GM12878 (cell line): ENCODE results near the gene HLA-G. TPM values are rescaled to one million over a fixed set of nuclear protein-coding genes. Genes with fewer than 3 reads are reported as not detected.

ENCODE experiments used
- ATAC-seq: fragments of 200-7000 bp; cut with Tn5 transposase; 3 replicates; pipeline ENCODE4 v1.9.1; 2020; ENCODE audit warnings: mild to moderate bottlenecking, moderate library complexity
- BruUV-seq: library from RNA; stranded (reverse); fragments of 400-500 nt; replicated peaks from 2 replicates; lab custom pipeline; 2021; lab: Mats Ljungman, UMichigan
- CTCF ChIA-PET: fragments of 300-600 bp; sonication (Branson Sonifier 250); formaldehyde crosslinking; extraction: SDS; loops from one replicate; lab custom pipeline; 2021; ENCODE audit warnings: inconsistent platforms; lab: Yijun Ruan, JAX
- POLR2A ChIA-PET: fragments of 350-600 bp; formaldehyde crosslinking; extraction: SDS; loops from one replicate; lab custom pipeline; 2021; ENCODE audit warnings: inconsistent platforms; lab: Charles Lee
- RAD21 ChIA-PET: fragments of 300-600 bp; sonication (Branson Sonifier 250); formaldehyde crosslinking; loops from one replicate; lab custom pipeline; 2023; ENCODE audit warnings: antibody characterized with exemption; ENCODE audit not compliant: unreplicated experiment; lab: Charles Lee
- SMC1A ChIA-PET: fragments of 300-600 bp; sonication (Branson Sonifier 250); formaldehyde crosslinking; loops from one replicate; lab custom pipeline; 2023; ENCODE audit not compliant: unreplicated experiment, uncharacterized antibody; lab: Charles Lee
- DNase-seq: peaks from one replicate; pipeline ENCODE4 v3.0.0-alpha.2; 2011; ENCODE audit warnings: low read depth, low spot score
- FAIRE-seq: peaks from 3 replicates; lab custom pipeline; 2011; peaks lifted over from hg19 to GRCh38; lab: Jason Lieb, UNC
- H2AFZ ChIP-seq: 2 replicates; pipeline ENCODE4 v1.6.0; 2011; ENCODE audit warnings: low read depth, low read length, control low read depth; ENCODE audit not compliant: control insufficient read depth
- H3K27ac ChIP-seq: 2 replicates; pipeline ENCODE4 v1.5.1; 2011; ENCODE audit warnings: control low read depth; ENCODE audit not compliant: control insufficient read depth, insufficient read depth
- H3K27me3 ChIP-seq, 2 experiments: replicated peaks in 1 of 2; 2 replicates each; pipeline versions ENCODE4 v1.6.0 to v1.6.1; 2011; ENCODE audit warnings: low read length in 1 of 2; ENCODE audit not compliant: control insufficient read depth in 2 of 2, insufficient read depth in 2 of 2
- H3K36me3 ChIP-seq, 2 experiments: 2 replicates each; pipeline ENCODE4 v1.5.1; 2011; ENCODE audit warnings: low read length in 1 of 2; ENCODE audit not compliant: control insufficient read depth in 2 of 2, insufficient read depth in 2 of 2
- H3K4me1 ChIP-seq: 2 replicates; pipeline ENCODE4 v1.6.1; 2011; ENCODE audit warnings: mild to moderate bottlenecking, low read length, moderate library complexity, mixed read lengths; ENCODE audit not compliant: control insufficient read depth, insufficient read depth
- H3K4me2 ChIP-seq: 2 replicates; pipeline ENCODE4 v1.6.0; 2011; ENCODE audit warnings: control low read depth; ENCODE audit not compliant: control insufficient read depth, insufficient read depth
- H3K4me3 ChIP-seq: fragments of 200-600 bp; sonication (generic); 2 replicates; pipeline ENCODE4 v1.5.1; 2016
- H3K79me2 ChIP-seq: 2 replicates; pipeline ENCODE4 v1.6.0; 2011; ENCODE audit warnings: low read length; ENCODE audit not compliant: control insufficient read depth, insufficient read depth
- H3K9ac ChIP-seq: 2 replicates; pipeline ENCODE4 v1.8.0; 2011; ENCODE audit warnings: low read length, control low read depth, mixed read lengths; ENCODE audit not compliant: control insufficient read depth, insufficient read depth
- H3K9me3 ChIP-seq: replicated peaks from 3 replicates; pipeline ENCODE4 v1.5.1; 2011; ENCODE audit warnings: mild to moderate bottlenecking, low read length; ENCODE audit not compliant: control insufficient read depth, insufficient read depth
- H4K20me1 ChIP-seq: 2 replicates; pipeline ENCODE4 v1.6.0; 2011; ENCODE audit not compliant: control insufficient read depth, insufficient read depth
- BRCA1 ChIP-seq: IDR thresholded peaks from 2 replicates; pipeline ENCODE4 v1.6.1; 2011; ENCODE audit warnings: low read depth, low read length, improper control_type of control experiment
- CHD4 ChIP-seq: fragments of 200-600 bp; sonication (generic); IDR thresholded peaks from 2 replicates; pipeline ENCODE4 v1.6.1; 2016; ENCODE audit warnings: mild to moderate bottlenecking
- MTA2 ChIP-seq: fragments of 450-650 bp; IDR thresholded peaks from 2 replicates; pipeline ENCODE4 v1.6.1; 2016; ENCODE audit warnings: low read depth, mild to moderate bottlenecking, moderate library complexity
- MYB ChIP-seq: fragments of 150-350 bp; IDR thresholded peaks from 2 replicates; pipeline ENCODE4 v1.6.1; 2014; ENCODE audit warnings: mild to moderate bottlenecking, low read depth, low read length, borderline replicate concordance
- NFYB ChIP-seq: IDR thresholded peaks from 2 replicates; pipeline ENCODE4 v1.6.1; 2011; ENCODE audit warnings: low read depth, mild to moderate bottlenecking, low read length, improper control_type of control experiment, moderate library complexity; ENCODE audit not compliant: insufficient read depth
- RELA ChIP-seq: fragments of 450-650 bp; IDR thresholded peaks from 2 replicates; pipeline ENCODE4 v1.8.0; 2014; ENCODE audit warnings: borderline replicate concordance; ENCODE audit not compliant: partially characterized antibody
- ZBTB4 ChIP-seq: fragments of 450-650 bp; formaldehyde crosslinking; IDR thresholded peaks from 2 replicates; pipeline ENCODE4 v1.4.0; 2022; ENCODE audit warnings: mild to moderate bottlenecking, moderate library complexity
- WGBS: methylation state at CpG from one replicate; pipeline ENCODE4 v1.1.6; 2016; ENCODE audit warnings: low lambda C conversion rate; ENCODE audit not compliant: insufficient replicate concordance, insufficient coverage; ENCODE audit errors: missing lambda C conversion rate; 5-methylcytosine and 5-hydroxymethylcytosine counted together
- in situ Hi-C: fragments of 300-500 bp; cut with MboI; formaldehyde crosslinking; loops from 9 replicates; pipeline ENCODE4 v1.14.3; 2018; ENCODE audit warnings: mixed read lengths
- intact Hi-C: fragments of 100-400 bp; cut with micrococcal nuclease; formaldehyde crosslinking; loops from one replicate; pipeline ENCODE4 v1.14.2; 2022; ENCODE audit not compliant: unreplicated experiment
- polyA plus RNA-seq, 11 experiments: library from polyadenylated mRNA; depleted of rRNA in 4 of 11; unstranded in 6 of 11; stranded (reverse) in 5 of 11; fragments of >200 nt; fragmentation: Nextera tagmentation in 4 of 11; fragmentation: Illumina TruSeq in 1 of 11; extraction: Ambion mirVana in 4 of 11; extraction: Trizol in 1 of 11; gene quantifications; 1 replicate in 1 of 11; 2 replicates in 10 of 11; pipeline versions ENCODE4 v1.2.1 to v1.2.3, GENCODE V29; 2011 to 2016; ENCODE audit warnings: inconsistent platforms in 2 of 11, missing spikeins in 2 of 11, low read depth in 1 of 11
- total RNA-seq, 4 experiments: library from RNA; depleted of rRNA in 3 of 4; stranded (reverse); fragments of >200 nt in 3 of 4; fragmentation: Illumina TruSeq in 1 of 4; extraction: Trizol in 1 of 4; gene quantifications; 2 replicates each; pipeline versions ENCODE4 v1.2.1 to v1.2.3, GENCODE V29; 2013 to 2021

HLA-G gene
- total and polyA plus RNA-seq, 10 of the 15 experiments (the other 5 are each of a cell fraction or from before 2014, with no cell fraction given), result 0.10 to 2.9 (median 1.3) TPM; not detected in 5

- BruUV-seq, result no TSS peak
- CTCF ChIA-PET, result no interaction called here
- in situ Hi-C loops, result no loop called here
Observed at GRCh38 chr6:29800254-29800653, 27.4 kb upstream of the HLA-G start.

More at GRCh38 chr6:29800254-29800653, 27.4 kb upstream of the HLA-G start:
- H3K79me2 ChIP-seq, result no peaks in the 10 kb centered on the region
- H3K9me3 ChIP-seq, result no peaks in the 10 kb centered on the region
- no peak for DNase-seq
- TF ChIP-seq MYB, result no peak
- no peak for TF ChIP-seq ZBTB4 (CRISPR knock-in tag)
- TF ChIP-seq BRCA1, result no peak
- TF ChIP-seq RELA, result no peak
- no peak for TF ChIP-seq CHD4
- TF ChIP-seq NFYB, result no peak
- TF ChIP-seq MTA2, result no peak
- TF ChIP-seq, all 136 proteins: peak for 0
- Histone ChIP-seq H2AFZ (no peak overlapping the region), H3K4me1 (no peaks in the 10 kb centered on the region), H3K4me3 (no peak overlapping the region), H3K9ac (no peak overlapping the region), H4K20me1 (no peaks in the 10 kb centered on the region), H3K4me2 (no peak overlapping the region), H3K36me3 (no peaks in the 10 kb centered on the region), H3K27ac (no peak overlapping the region), H3K27me3 (no peaks in the 10 kb centered on the region)
- WGBS, result 51% methylated on average over 24 of the region's 24 CpGs
- ChIA-PET SMC1A (no interaction called here), RAD21 (no interaction called here), POLR2A (no interaction called here)
- intact Hi-C loops, result no loop called here
- ATAC-seq, result no peak
- no peak for FAIRE-seq
